ENCODE data around the gene BTAF1.

Gene BTAF1

GRCh38 chr10:91992031-91992430 is 68.5 kb downstream of the BTAF1 start:
- no peak overlapping the region for H3K4me3 ChIP-seq (ENCODE audit: low read depth, low read length)
- in situ Hi-C loops (cut with HindIII; ENCODE audit: low sequenced_read_pairs): no loop called here
- TF ChIP-seq CTCF (IDR thresholded peaks at IDR 0.05; ENCODE audit: low read depth, low read length, missing control alignments): no peak
- no peak for DNase-seq (ENCODE audit: low read depth)

- in situ Hi-C loops (cut with HindIII; ENCODE audit: low sequenced_read_pairs): no loop called here
Measured at GRCh38 chr10:91996266-91996665, 72.7 kb downstream of the BTAF1 start.

GRCh38 chr10:92001581-92001980 is 78.0 kb downstream of the BTAF1 start:
- TF ChIP-seq CTCF (IDR thresholded peaks at IDR 0.05; ENCODE audit: low read depth, low read length, missing control alignments): no peak
- no peak for DNase-seq (ENCODE audit: low read depth)
- in situ Hi-C loops (cut with HindIII; ENCODE audit: low sequenced_read_pairs): no loop called here
- H3K4me3 ChIP-seq (ENCODE audit: low read depth, low read length): no peak overlapping the region

More at GRCh38 chr10:91996266-91996665, 72.7 kb downstream of the BTAF1 start:
- DNase-seq (ENCODE audit: low read depth): no peak
- H3K4me3 ChIP-seq (ENCODE audit: low read depth, low read length): no peak overlapping the region
- no peak for TF ChIP-seq CTCF (IDR thresholded peaks at IDR 0.05; ENCODE audit: low read depth, low read length, missing control alignments)

- no peak for DNase-seq (ENCODE audit: low read depth)
- in situ Hi-C loops (cut with HindIII; ENCODE audit: low sequenced_read_pairs): no loop called here
- no peak overlapping the region for H3K4me3 ChIP-seq (ENCODE audit: low read depth, low read length)
- TF ChIP-seq CTCF (IDR thresholded peaks at IDR 0.05; ENCODE audit: low read depth, low read length, missing control alignments): no peak
Measured at GRCh38 chr10:92001995-92002394, 78.4 kb downstream of the BTAF1 start.

- no peak for DNase-seq (ENCODE audit: low read depth)
- H3K4me3 ChIP-seq (ENCODE audit: low read depth, low read length): no peak overlapping the region
- no peak for TF ChIP-seq CTCF (IDR thresholded peaks at IDR 0.05; ENCODE audit: low read depth, low read length, missing control alignments)
- in situ Hi-C loops (cut with HindIII; ENCODE audit: low sequenced_read_pairs): no loop called here
Measured at GRCh38 chr10:92003258-92003657, 79.7 kb downstream of the BTAF1 start.

- no peak for DNase-seq (ENCODE audit: low read depth)
- no peak for TF ChIP-seq CTCF (IDR thresholded peaks at IDR 0.05; ENCODE audit: low read depth, low read length, missing control alignments)
- in situ Hi-C loops (cut with HindIII; ENCODE audit: low sequenced_read_pairs): no loop called here
- H3K4me3 ChIP-seq (ENCODE audit: low read depth, low read length): no peak overlapping the region
Measured at GRCh38 chr10:92005978-92006377, 82.4 kb downstream of the BTAF1 start.

- in situ Hi-C loops (cut with HindIII; ENCODE audit: low sequenced_read_pairs): no loop called here
- DNase-seq (ENCODE audit: low read depth): no peak
- no peak overlapping the region for H3K4me3 ChIP-seq (ENCODE audit: low read depth, low read length)
- TF ChIP-seq CTCF (IDR thresholded peaks at IDR 0.05; ENCODE audit: low read depth, low read length, missing control alignments): no peak
Measured at GRCh38 chr10:92009445-92009844, 85.9 kb downstream of the BTAF1 start.
